Effector CD4-positive, alpha-beta T cell (primary cell): ENCODE results near the gene DAAM2.

Experiments used
- DNase-seq: peaks from one replicate; pipeline ENCODE4 v3.0.0-alpha.2; 2020

Gene DAAM2

DNA sequence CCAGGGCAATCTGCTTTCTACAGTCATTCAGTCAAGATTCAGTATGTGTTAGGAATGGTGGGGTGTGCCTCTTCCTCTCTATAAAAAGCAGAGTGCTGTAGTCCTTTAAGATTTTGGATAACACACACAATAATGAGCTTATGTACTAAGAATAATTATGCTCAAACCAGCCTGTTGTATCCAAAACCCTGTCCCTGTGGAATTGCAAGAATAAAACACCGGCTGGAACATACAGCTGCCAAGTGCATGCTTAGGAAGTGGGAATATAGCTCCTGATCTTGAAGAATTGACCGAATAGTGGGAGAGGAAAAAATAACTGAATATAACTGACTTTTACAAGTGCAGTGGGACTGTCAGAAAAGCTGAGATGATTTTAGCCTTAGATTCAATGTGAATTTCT lies 143.1 kb downstream of the DAAM2 start:
- DNase-seq = no peak

- DNase-seq = no peak
Measured at GRCh38 chr6:39936857-39937256, 144.7 kb downstream of the DAAM2 start.

- no peak for DNase-seq
Measured at GRCh38 chr6:39937686-39938333, 145.6 kb downstream of the DAAM2 start.

- DNase-seq = no peak
Measured at GRCh38 chr6:39938773-39939654, 146.8 kb downstream of the DAAM2 start.

GRCh38 chr6:39941138-39941537 lies 149.0 kb downstream of the DAAM2 start:
- no peak for DNase-seq

GRCh38 chr6:39941820-39942219 lies 149.6 kb downstream of the DAAM2 start:
- DNase-seq = no peak

GRCh38 chr6:39942903-39943580 lies 150.9 kb downstream of the DAAM2 start:
- no peak for DNase-seq

DNA sequence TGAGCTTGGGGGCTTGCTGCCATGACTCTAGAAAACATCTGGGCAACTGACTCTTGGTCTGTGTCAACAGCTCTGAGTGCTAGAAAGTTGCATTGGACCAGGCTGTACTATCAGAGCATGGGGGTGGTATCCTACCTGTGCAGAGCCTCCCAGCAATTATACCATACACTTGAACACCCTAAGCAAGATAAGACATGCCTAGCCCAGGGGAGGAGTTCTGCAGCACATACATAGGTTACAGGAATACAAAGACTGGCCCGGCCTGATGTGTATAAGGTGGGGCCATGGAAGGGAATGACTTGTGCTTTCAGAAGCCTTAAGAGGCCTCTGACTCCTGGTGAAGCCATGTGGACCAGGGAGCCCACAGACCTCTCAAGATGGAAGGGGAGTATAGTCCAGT lies 153.4 kb downstream of the DAAM2 start:
- no peak for DNase-seq

- DNase-seq = no peak
Measured at GRCh38 chr6:39947611-39948068, 155.5 kb downstream of the DAAM2 start.

- no peak for DNase-seq
Measured at GRCh38 chr6:39948199-39948791, 156.1 kb downstream of the DAAM2 start.

GRCh38 chr6:39950125-39950720 lies 158.0 kb downstream of the DAAM2 start:
- DNase-seq = no peak

DNA sequence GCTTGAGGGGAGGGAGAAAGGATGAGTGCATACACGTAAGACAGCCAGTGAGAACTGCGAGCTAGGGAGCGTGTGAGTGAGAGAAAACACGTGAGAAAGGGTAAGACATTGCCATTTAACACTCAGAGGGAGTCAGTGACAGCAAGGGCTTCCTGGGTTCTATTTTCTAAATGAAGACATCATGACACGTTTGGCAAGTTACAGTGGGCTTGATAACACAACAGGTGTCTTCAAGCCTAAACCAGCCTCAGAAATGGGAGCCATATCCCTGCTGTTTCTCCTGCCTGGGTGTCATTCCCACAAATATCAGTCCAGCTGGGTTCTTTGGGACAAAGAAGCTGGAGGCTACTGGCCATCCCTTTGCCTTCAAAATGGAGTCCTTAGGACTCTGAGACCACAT lies 159.0 kb downstream of the DAAM2 start:
- no peak for DNase-seq

GRCh38 chr6:39951716-39952115 lies 159.5 kb downstream of the DAAM2 start:
- no peak for DNase-seq

- no peak for DNase-seq
Measured at GRCh38 chr6:39952167-39952566, 160.0 kb downstream of the DAAM2 start.

- no peak for DNase-seq
Measured at GRCh38 chr6:39953076-39953618, 161.0 kb downstream of the DAAM2 start.
